H1 (cell line): Measurements from ENCODE around the gene MSI2. TPM values are rescaled to one million over a fixed set of nuclear protein-coding genes. Genes with fewer than 3 reads are reported as not detected.

Source experiments
- BRCA1 ChIP-seq: IDR thresholded peaks from 2 replicates; pipeline ENCODE4 v1.6.1; 2012; ENCODE audit warnings: low read depth, low read length, improper control_type of control experiment
- CHD1 ChIP-seq: IDR thresholded peaks from 2 replicates; pipeline ENCODE4 v1.6.1; 2012; ENCODE audit warnings: low read depth, low read length, improper control_type of control experiment
- CHD2 ChIP-seq: IDR thresholded peaks from 2 replicates; pipeline ENCODE4 v1.6.1; 2012; ENCODE audit warnings: low read length, improper control_type of control experiment
- EZH2 ChIP-seq: fragments of 200-600 bp; sonication (generic); IDR thresholded peaks from 2 replicates; pipeline ENCODE4 v1.7.1; 2012; ENCODE audit warnings: low read depth, mild to moderate bottlenecking, moderate library complexity, low read length, inconsistent platforms; ENCODE audit not compliant: severe bottlenecking
- NANOG ChIP-seq: IDR thresholded peaks from 2 replicates; pipeline ENCODE4 v1.6.1; 2011; ENCODE audit warnings: low read length, low read depth, mild to moderate bottlenecking, inconsistent platforms; ENCODE audit not compliant: insufficient read depth, poor library complexity, severe bottlenecking
- NRF1 ChIP-seq: IDR thresholded peaks from 2 replicates; pipeline ENCODE4 v1.6.1; 2011; ENCODE audit warnings: mild to moderate bottlenecking, low read depth, low read length, improper control_type of control experiment
- POU5F1 ChIP-seq: IDR thresholded peaks from 2 replicates; pipeline ENCODE4 v1.6.1; 2011; ENCODE audit warnings: low read depth, mild to moderate bottlenecking, low read length, moderate library complexity
- RBBP5 ChIP-seq: IDR thresholded peaks from 2 replicates; pipeline ENCODE4 v1.7.1; 2012; ENCODE audit warnings: low read depth, mild to moderate bottlenecking, inconsistent platforms, low read length, moderate library complexity, borderline replicate concordance
- RXRA ChIP-seq: IDR thresholded peaks from 2 replicates; pipeline ENCODE4 v1.6.1; 2011; ENCODE audit warnings: low read depth, mild to moderate bottlenecking, low read length, moderate library complexity; ENCODE audit not compliant: insufficient read depth
- SUZ12 ChIP-seq: fragments of 200-600 bp; sonication (generic); IDR thresholded peaks from 2 replicates; pipeline ENCODE4 v1.6.1; 2012; ENCODE audit warnings: mild to moderate bottlenecking, inconsistent platforms, low read length, moderate library complexity, mixed read lengths
- TAF7 ChIP-seq: optimal IDR thresholded peaks from 2 replicates; pipeline ENCODE3; 2011; ENCODE audit warnings: low read depth, mild to moderate bottlenecking, inconsistent platforms, low read length, moderate library complexity, borderline replicate concordance
- polyA plus RNA-seq, 7 experiments: library from polyadenylated mRNA; depleted of rRNA in 3 of 7; stranded (reverse) in 5 of 7; unstranded in 2 of 7; fragments of >200 nt in 5 of 7; fragments of 200-250 nt in 2 of 7; gene quantifications; 1 replicate in 5 of 7; 2 replicates in 1 of 7; 4 replicates in 1 of 7; pipeline versions ENCODE4 v1.2.1 to v1.2.3, GENCODE V29; 2011 to 2013; ENCODE audit warnings: missing spikeins in 2 of 7, mixed read lengths in 2 of 7
- total RNA-seq: library from RNA; stranded (reverse); fragmentation: NEBNext Ultra II Directional; extraction: Animal tissue kit (Norgen Biotek cat#: 25700); gene quantifications from 2 replicates; pipeline ENCODE4 v1.2.1, GENCODE V29; 2021

The MSI2 gene
- total and polyA plus RNA-seq, 2 of the 8 experiments (the other 6 are each of a cell fraction or from before 2014, with no cell fraction given): 36.7 to 80.6 TPM

- no peak for TF ChIP-seq SUZ12
- no peak for TF ChIP-seq NRF1
- TF ChIP-seq CHD2: no peak; the same call in 1 of the 2 replicates
- no peak for TF ChIP-seq POU5F1
- TF ChIP-seq EZH2: no peak
- TF ChIP-seq BRCA1: no peak
- TF ChIP-seq TAF7: no peak
- TF ChIP-seq CHD1: no peak
- peak; percentile 56; the same call in 1 of the 2 replicates for TF ChIP-seq RBBP5
- no peak for TF ChIP-seq NANOG
- no peak for TF ChIP-seq RXRA
Measured at GRCh38 chr17:57649731-57650484, 393.6 kb downstream of the MSI2 start (continued).
